GM20000 (cell line): ENCODE measurements around the gene CATSPERZ.
A peak's percentile ranks its signal among the peaks of the same experiment; 100 is the strongest.

Source experiments
- DNase-seq: peaks from one replicate; pipeline ENCODE4 v3.0.0; 2012; ENCODE audit warnings: low spot score
- TF ChIP-seq, protein P1 (sequence below): IDR thresholded peaks from 2 replicates; pipeline ENCODE4 v1.5.1; 2012; ENCODE audit warnings: mild to moderate bottlenecking, control low read depth; ENCODE audit errors: extremely low read depth, missing control alignments

CATSPERZ gene

DNA sequence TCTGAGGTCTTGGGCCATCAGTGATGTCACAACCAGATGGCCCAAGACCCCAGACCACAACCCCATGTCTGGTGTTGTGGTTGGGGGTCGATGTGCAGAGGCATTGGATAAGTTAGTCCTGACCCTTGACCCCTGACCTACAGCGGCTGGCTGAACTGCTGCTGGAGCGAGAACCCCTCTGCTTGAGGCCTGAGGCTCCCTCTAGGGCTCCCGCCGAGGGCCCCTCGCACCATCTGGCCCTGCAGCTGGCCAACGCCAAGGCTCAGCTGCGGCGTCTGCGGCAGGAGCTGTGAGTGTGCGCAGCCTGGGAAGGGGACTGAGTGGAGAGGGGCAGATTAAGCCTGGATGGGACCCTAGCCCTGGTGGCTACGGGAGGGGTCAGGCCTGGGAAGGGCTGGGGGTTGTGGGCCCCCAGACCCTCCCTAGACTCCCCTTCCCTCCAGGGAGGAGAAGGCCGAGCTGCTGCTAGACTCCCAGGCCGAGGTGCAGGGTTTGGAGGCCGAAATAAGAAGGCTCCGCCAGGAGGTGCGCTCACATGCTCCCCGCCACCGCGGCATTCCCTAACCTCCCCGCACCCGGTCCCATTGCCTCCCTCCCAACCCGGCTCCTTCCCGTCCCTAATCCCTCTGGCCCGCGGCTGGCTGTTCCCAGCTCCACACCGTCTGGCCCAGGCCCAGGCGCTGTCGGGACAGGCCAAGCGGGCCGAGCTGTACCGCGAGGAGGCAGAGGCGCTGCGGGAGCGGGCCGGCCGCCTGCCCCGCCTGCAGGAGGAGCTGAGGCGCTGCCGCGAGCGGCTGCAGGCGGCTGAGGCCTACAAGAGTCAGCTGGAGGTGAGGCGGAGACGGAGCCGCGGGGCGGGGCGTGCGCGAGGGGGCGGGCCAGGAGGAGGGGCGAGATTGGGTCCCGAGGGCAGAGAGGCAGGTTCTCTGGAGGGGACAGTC, 42.0 kb downstream of the CATSPERZ start:
- TF ChIP-seq, protein P1, sequence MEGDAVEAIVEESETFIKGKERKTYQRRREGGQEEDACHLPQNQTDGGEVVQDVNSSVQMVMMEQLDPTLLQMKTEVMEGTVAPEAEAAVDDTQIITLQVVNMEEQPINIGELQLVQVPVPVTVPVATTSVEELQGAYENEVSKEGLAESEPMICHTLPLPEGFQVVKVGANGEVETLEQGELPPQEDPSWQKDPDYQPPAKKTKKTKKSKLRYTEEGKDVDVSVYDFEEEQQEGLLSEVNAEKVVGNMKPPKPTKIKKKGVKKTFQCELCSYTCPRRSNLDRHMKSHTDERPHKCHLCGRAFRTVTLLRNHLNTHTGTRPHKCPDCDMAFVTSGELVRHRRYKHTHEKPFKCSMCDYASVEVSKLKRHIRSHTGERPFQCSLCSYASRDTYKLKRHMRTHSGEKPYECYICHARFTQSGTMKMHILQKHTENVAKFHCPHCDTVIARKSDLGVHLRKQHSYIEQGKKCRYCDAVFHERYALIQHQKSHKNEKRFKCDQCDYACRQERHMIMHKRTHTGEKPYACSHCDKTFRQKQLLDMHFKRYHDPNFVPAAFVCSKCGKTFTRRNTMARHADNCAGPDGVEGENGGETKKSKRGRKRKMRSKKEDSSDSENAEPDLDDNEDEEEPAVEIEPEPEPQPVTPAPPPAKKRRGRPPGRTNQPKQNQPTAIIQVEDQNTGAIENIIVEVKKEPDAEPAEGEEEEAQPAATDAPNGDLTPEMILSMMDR, result no peak
- peak; percentile 97 for DNase-seq

DNA sequence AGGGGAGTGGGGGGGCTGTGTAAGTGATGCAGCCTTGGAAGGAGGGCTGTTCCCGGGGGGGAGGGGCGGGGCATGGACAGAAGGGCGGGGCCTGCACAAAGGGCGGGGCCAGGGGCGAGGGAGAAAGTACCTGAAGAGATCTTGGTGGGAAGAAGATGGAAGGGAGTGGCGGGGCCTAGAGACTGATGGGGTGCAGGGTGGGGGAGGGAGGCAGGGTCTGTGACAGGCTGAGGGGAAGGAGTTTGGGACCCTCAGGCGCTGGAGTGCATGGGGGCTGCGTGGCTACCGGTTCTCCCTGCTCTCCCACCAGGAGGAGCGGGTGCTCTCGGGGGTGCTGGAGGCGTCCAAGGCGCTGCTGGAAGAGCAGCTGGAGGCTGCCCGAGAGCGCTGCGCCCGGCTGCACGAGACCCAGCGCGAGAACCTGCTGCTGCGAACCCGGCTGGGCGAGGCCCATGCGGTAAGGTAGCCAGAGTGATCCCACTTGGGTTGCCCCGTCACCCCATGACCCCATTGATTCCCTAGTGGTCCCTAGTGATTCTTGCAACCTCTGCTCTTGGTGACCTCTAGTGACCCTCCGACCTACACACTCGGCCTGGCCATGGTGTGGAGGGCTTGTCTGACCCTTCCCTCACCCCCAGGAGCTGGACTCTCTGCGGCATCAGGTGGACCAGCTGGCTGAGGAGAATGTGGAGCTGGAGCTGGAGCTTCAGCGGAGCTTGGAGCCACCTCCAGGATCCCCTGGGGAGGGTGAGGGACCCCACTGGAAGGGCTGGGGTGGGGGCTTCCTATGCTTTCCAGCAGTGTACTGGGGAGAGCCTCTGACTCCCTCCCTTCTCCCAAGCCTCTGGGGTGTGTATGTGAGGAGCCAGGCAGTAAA, 42.9 kb downstream of the CATSPERZ start:
- TF ChIP-seq, protein P1, result no peak
- DNase-seq, result no peak

DNA sequence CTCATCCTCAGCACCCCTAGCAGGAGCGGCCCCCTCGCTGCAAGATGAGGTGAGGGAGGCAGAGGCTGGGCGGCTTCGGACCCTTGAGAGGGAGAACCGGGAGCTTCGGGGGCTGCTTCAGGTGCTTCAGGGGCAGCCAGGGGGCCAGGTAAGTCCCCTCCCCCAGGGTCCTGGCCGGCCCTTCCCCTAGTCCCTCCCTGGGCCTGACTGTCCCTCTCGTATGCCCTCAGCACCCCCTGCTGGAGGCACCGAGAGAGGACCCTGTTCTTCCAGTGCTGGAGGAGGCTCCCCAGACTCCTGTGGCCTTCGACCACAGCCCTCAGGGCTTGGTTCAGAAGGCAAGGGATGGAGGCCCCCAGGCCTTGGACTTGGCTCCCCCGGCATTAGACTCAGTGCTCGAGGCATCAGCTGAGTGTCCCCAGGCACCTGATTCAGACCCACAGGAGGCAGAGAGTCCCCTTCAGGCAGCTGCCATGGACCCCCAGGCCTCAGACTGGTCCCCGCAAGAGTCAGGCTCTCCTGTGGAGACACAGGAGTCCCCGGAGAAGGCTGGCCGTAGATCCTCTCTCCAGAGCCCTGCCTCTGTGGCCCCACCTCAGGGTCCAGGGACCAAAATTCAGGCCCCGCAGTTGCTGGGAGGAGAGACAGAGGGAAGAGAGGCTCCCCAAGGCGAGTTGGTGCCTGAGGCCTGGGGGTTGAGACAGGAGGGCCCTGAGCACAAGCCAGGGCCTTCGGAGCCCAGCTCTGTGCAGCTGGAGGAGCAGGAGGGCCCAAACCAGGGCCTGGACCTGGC, 43.8 kb downstream of the CATSPERZ start:
- DNase-seq, result peak; percentile 49
- TF ChIP-seq, protein P1, result no peak

DNA sequence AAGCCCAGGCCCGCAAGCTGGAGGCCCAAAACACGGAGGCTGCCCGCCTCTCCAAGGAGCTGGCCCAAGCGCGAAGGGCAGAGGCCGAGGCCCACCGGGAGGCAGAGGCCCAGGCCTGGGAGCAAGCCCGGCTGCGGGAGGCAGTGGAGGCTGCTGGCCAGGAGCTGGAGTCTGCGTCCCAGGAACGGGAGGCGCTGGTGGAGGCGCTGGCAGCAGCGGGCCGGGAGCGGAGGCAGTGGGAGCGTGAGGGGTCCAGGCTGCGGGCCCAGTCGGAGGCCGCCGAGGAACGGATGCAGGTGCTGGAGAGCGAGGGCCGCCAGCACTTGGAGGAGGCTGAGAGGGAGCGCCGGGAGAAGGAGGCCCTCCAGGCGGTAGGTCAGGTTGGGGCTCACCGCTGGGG, 44.6 kb downstream of the CATSPERZ start:
- TF ChIP-seq, protein P1, result no peak
- no peak for DNase-seq

DNA sequence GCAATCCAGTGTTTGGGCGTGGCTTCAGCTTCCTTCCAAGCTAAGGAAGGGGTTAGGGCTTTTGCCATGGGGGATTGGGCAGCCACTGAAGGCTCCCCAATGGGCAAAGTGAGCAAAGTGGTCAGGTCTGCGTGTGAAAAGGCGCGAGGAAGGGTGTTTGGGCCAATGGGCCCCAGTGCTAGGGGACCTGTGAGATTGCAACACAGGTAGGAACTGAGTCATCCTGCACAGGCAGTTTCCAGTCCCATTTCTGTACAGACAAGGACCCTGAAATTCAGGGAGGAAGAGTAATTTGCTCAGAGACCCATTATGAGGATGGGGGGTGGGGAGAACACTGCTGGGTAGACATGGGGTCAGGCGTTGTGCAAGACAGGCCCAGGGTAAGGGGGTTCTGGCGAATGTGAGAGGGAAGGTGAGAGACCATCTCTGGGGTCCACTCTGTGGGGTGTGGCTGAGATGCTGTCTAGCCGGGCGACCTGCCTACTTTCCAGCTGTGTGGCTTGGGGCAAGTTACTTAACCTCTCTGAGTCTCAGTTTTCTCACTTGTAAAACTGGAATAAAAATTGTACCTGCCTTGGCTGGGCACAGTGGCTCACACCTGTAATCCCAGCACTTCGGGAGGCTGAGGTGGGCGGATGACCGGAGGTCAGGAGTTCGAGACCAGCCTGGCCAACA, 47.2 kb downstream of the CATSPERZ start:
- no peak for DNase-seq
- TF ChIP-seq, protein P1, result no peak

DNA sequence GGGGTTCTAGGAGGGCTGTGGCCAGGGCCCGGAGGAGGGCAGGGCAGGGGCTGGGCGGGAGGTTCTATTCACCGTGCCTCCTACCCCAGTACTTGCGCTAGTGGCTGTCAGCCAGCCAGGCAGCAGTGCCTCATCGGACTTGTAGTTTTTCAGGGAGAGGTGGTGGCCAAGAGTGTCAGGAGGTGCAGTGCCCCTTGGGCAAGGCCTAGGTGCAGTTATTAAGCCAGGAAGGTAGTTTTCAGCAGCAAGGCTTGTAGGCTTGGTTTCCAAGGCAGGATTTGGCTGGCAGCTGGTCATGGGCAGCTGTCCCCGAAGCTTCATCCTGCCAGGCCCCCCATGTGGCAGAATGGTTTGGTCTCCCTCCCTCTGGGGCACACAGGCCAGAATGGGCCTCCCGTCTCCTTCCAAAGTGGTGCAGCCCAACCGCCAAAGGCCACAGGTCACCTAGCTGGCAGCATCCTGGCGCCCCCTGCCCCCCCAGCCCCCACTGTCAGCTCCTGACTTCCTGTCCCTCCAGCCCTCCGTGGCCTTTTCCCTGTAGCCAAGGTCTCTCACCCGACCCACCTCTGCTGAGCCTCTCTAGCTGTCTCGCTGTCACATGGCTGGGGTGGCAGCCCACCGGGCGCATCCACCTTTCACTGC, 48.3 kb downstream of the CATSPERZ start:
- no peak for DNase-seq
- TF ChIP-seq, protein P1, result no peak
